Measurements from ENCODE around the gene WASF2.

The WASF2 gene

DNA sequence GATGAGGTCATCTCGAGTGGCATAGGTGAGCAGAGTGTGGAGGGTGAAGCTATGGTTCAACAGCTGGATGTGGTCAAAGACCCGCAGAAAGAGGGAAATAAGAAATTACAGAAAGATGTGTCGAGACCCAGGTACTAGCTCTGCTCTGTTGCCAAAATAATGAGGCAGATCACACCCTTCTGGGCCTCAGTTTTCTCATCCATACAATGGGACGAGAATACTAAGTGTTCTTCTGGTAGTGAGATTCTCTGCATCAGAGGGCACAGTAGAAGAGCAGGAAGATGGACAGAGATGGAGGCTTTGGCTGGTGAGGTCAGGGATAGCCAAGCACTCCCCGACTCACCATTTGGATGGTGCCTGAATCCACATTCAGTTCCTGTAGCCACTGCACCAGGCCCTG, 134.3 kb downstream of the WASF2 start:
- TF ChIP-seq GATA2 (IDR thresholded peaks at IDR 0.05; ENCODE audit: low read depth, low read length) (no peak), GATA3 (IDR thresholded peaks at IDR 0.05; ENCODE audit: low read depth, low read length) (no peak)
